ENCODE measurements around the gene SEZ6L.

DNA sequence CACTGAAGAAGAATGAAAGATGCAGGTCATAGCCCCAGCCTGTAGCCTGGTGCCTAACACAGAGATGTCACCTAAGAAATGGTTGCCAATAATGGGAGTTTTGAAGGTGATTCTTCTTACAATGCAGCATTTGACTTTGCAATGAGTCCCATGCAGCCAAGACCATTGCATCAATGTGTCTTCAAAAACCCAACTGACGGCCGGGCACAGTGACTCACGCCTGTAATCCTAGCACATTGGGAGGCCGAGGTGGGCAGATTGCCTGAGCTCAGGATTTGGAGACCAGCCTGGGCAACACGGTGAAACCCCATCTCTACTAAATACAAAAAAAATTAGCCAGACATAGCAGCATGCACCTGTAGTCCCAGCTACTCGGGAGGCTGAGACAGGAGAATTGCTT lies 170.5 kb downstream of the SEZ6L start:
- TF ChIP-seq, protein P1, sequence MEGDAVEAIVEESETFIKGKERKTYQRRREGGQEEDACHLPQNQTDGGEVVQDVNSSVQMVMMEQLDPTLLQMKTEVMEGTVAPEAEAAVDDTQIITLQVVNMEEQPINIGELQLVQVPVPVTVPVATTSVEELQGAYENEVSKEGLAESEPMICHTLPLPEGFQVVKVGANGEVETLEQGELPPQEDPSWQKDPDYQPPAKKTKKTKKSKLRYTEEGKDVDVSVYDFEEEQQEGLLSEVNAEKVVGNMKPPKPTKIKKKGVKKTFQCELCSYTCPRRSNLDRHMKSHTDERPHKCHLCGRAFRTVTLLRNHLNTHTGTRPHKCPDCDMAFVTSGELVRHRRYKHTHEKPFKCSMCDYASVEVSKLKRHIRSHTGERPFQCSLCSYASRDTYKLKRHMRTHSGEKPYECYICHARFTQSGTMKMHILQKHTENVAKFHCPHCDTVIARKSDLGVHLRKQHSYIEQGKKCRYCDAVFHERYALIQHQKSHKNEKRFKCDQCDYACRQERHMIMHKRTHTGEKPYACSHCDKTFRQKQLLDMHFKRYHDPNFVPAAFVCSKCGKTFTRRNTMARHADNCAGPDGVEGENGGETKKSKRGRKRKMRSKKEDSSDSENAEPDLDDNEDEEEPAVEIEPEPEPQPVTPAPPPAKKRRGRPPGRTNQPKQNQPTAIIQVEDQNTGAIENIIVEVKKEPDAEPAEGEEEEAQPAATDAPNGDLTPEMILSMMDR (IDR thresholded peaks at IDR 0.05; ENCODE audit: low read length) = no peak
- TF ChIP-seq EZH2 (IDR thresholded peaks at IDR 0.05; ENCODE audit: borderline replicate concordance, low read length) = no peak
